HepG2 (cell line): ENCODE measurements around the gene PSD. TPM values are rescaled to one million over a fixed set of nuclear protein-coding genes. Genes with fewer than 3 reads are reported as not detected.

Source experiments
- BORCS8-MEF2B ChIP-seq: sonication (generic); formaldehyde crosslinking; IDR thresholded peaks from 2 replicates; pipeline ENCODE4 v1.8.0; 2022; ENCODE audit warnings: mild to moderate bottlenecking, missing genetic modification reagents
- BRD4 ChIP-seq: sonication (generic); formaldehyde crosslinking; IDR thresholded peaks from 2 replicates; pipeline ENCODE4 v1.4.0; 2020; ENCODE audit warnings: missing genetic modification reagents
- BRF2 ChIP-seq: sonication (generic); formaldehyde crosslinking; IDR thresholded peaks from 2 replicates; pipeline ENCODE4 v1.8.1; 2022; ENCODE audit warnings: mild to moderate bottlenecking, missing genetic modification reagents
- GMEB1 ChIP-seq: sonication (generic); formaldehyde crosslinking; IDR thresholded peaks from 2 replicates; pipeline ENCODE4 v1.5.1; 2020; ENCODE audit warnings: missing genetic modification reagents, mild to moderate bottlenecking, borderline replicate concordance
- KDM2A ChIP-seq: sonication (generic); formaldehyde crosslinking; IDR thresholded peaks from 2 replicates; pipeline ENCODE4 v1.4.0; 2020; ENCODE audit warnings: low read depth, missing genetic modification reagents, borderline replicate concordance
- PATZ1 ChIP-seq: sonication (generic); formaldehyde crosslinking; IDR thresholded peaks from 2 replicates; pipeline ENCODE4 v1.4.0; 2020; ENCODE audit warnings: missing genetic modification reagents
- POLR2AphosphoS5 ChIP-seq: IDR thresholded peaks from 2 replicates; pipeline ENCODE4 v1.6.1; 2012; ENCODE audit warnings: low read depth, low read length
- SUZ12 ChIP-seq: fragments of 150-350 bp; IDR thresholded peaks from 2 replicates; pipeline ENCODE4 v1.6.1; 2014; ENCODE audit warnings: low read depth, low read length
- TERF1 ChIP-seq: sonication (generic); formaldehyde crosslinking; IDR thresholded peaks from 2 replicates; pipeline ENCODE4 v1.8.0; 2022; ENCODE audit warnings: mild to moderate bottlenecking, missing genetic modification reagents, moderate library complexity
- ZNF256 ChIP-seq: sonication (generic); formaldehyde crosslinking; conservative IDR thresholded peaks from 2 replicates; pipeline ENCODE4 v1.4.0; 2020; ENCODE audit warnings: missing genetic modification reagents
- polyA plus RNA-seq, 8 experiments: library from polyadenylated mRNA; depleted of rRNA in 3 of 8; stranded (reverse) in 7 of 8; unstranded in 1 of 8; fragments of >200 nt; fragmentation: Illumina TruSeq in 4 of 8; extraction: Trizol in 4 of 8; gene quantifications; 2 replicates each; pipeline versions ENCODE4 v1.2.1 to v1.2.3, GENCODE V29; 2011 to 2016; ENCODE audit warnings: low read depth in 4 of 8, missing spikeins in 1 of 8, mixed read lengths in 1 of 8; ENCODE audit not compliant: insufficient read depth in 1 of 8
- total RNA-seq, 5 experiments: library from RNA; depleted of rRNA; stranded (reverse); fragments of >200 nt; fragmentation: Illumina TruSeq; extraction: Trizol; gene quantifications; 2 replicates each; pipeline ENCODE4 v1.2.3, GENCODE V29; 2016; ENCODE audit warnings: low read depth in 1 of 5
- TF ChIP-seq, protein P1 (sequence below): sonication (generic); formaldehyde crosslinking; IDR thresholded peaks from 2 replicates; pipeline ENCODE4 v1.4.0; 2020; ENCODE audit warnings: missing genetic modification reagents
- TF ChIP-seq, protein P2 (sequence below): sonication (generic); formaldehyde crosslinking; IDR thresholded peaks from 2 replicates; pipeline ENCODE4 v1.8.0; 2022; ENCODE audit warnings: mild to moderate bottlenecking, missing genetic modification reagents, moderate library complexity

PSD gene
- total and polyA plus RNA-seq, 2 of the 13 experiments (the other 11 are each of a cell fraction or from before 2014, with no cell fraction given) = 0.35 to 0.58 TPM

DNA sequence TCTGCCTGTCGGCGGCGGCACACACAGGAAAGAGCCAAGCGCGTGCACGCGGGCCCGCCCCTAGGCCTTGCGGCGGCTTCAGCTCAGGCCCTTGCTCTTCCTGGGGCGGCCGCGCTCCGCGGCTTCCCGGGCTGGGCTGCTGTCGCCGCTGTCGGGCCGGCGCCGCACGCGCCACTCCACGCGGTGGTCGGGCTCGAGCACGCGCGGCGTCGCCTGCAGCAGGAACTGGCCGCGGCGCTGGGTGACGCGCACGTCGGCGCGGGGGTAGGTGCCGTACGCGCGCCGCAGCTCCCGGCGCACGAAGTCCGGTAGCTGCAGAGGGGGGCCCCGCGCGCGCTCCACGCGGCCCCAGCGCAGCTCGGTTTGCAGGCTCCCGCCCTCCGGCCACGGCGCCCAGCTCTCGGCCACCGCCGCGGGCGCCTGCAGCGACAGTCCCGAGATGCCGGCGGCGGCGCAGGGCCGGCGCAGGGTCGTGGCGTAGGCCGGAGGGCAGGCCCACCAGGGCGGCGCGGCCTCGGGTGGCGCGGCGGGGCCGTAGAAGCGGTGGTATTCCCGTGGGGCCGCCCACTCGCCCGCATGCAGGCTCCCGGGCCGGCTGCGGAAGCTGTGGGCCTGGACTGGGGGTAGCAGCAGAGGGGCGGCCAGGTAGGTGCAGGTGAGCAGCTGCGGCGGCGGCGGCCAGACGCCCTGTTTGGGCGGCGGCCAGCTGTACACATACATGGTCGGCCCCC is 32.0 kb upstream of the PSD start (continued):
- TF ChIP-seq GMEB1 (peak; percentile 91), BRD4 (CRISPR knock-in tag) (peak; percentile 41; the same call in 1 of the 2 replicates), BORCS8-MEF2B (CRISPR knock-in tag) (peak; percentile 86), SUZ12 (no peak), TERF1 (CRISPR knock-in tag) (no peak), PATZ1 (CRISPR knock-in tag) (no peak; the same call in none of the 2 replicates), POLR2AphosphoS5 (no peak; the same call in 1 of the 2 replicates), BRF2 (CRISPR knock-in tag) (peak; percentile 91), KDM2A (peak; percentile 30; the same call in 1 of the 2 replicates), ZNF256 (CRISPR knock-in tag) (0 out of 2 replicates have a peak, but pooled peaks have one; percentile 41)
- TF ChIP-seq, protein P1, sequence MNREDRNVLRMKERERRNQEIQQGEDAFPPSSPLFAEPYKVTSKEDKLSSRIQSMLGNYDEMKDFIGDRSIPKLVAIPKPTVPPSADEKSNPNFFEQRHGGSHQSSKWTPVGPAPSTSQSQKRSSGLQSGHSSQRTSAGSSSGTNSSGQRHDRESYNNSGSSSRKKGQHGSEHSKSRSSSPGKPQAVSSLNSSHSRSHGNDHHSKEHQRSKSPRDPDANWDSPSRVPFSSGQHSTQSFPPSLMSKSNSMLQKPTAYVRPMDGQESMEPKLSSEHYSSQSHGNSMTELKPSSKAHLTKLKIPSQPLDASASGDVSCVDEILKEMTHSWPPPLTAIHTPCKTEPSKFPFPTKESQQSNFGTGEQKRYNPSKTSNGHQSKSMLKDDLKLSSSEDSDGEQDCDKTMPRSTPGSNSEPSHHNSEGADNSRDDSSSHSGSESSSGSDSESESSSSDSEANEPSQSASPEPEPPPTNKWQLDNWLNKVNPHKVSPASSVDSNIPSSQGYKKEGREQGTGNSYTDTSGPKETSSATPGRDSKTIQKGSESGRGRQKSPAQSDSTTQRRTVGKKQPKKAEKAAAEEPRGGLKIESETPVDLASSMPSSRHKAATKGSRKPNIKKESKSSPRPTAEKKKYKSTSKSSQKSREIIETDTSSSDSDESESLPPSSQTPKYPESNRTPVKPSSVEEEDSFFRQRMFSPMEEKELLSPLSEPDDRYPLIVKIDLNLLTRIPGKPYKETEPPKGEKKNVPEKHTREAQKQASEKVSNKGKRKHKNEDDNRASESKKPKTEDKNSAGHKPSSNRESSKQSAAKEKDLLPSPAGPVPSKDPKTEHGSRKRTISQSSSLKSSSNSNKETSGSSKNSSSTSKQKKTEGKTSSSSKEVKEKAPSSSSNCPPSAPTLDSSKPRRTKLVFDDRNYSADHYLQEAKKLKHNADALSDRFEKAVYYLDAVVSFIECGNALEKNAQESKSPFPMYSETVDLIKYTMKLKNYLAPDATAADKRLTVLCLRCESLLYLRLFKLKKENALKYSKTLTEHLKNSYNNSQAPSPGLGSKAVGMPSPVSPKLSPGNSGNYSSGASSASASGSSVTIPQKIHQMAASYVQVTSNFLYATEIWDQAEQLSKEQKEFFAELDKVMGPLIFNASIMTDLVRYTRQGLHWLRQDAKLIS (CRISPR knock-in tag) = no peak
- TF ChIP-seq, protein P2, sequence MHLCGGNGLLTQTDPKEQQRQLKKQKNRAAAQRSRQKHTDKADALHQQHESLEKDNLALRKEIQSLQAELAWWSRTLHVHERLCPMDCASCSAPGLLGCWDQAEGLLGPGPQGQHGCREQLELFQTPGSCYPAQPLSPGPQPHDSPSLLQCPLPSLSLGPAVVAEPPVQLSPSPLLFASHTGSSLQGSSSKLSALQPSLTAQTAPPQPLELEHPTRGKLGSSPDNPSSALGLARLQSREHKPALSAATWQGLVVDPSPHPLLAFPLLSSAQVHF (CRISPR knock-in tag) = 0 out of 2 replicates have a peak, but pooled peaks have one; percentile 50
